Measurements from ENCODE around the gene TRAM2.

The TRAM2 gene

DNA sequence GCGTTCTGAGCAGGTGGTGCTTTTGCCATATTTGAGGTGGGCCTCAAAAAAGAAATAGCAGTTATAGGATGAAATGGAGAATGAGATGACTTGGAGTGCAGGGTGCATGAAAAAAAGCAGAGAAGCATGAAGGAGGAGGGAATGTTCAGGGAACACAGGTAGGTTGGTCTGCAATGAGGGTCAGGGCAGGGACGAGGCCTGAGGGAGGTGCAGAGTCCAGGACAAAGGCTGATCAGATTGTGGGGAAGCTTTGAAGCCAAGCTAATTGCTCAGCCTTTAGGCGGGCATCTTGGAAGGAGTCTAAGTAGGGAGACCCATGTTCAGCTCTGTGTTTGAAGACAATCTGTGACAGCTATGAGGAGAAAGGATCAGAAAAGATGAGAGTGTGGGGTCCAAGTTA, 12.0 kb downstream of the TRAM2 start:
- DNase-seq (ENCODE audit: low read depth, low spot score): no peak
- H3K4me3 ChIP-seq (ENCODE audit: low read depth, low read length): no peak overlapping the region
- TF ChIP-seq CTCF (IDR thresholded peaks at IDR 0.05; ENCODE audit: low read depth, low read length): no peak
- in situ Hi-C loops (cut with HindIII; ENCODE audit: low sequenced_read_pairs): no loop called here

- DNase-seq (ENCODE audit: low read depth, low spot score): no peak
- in situ Hi-C loops (cut with HindIII; ENCODE audit: low sequenced_read_pairs): no loop called here
- no peak for TF ChIP-seq CTCF (IDR thresholded peaks at IDR 0.05; ENCODE audit: low read depth, low read length)
- H3K4me3 ChIP-seq (ENCODE audit: low read depth, low read length): no peak overlapping the region
These were observed 13.9 kb downstream of the TRAM2 start for GRCh38 chr6:52562911-52563310.

DNA sequence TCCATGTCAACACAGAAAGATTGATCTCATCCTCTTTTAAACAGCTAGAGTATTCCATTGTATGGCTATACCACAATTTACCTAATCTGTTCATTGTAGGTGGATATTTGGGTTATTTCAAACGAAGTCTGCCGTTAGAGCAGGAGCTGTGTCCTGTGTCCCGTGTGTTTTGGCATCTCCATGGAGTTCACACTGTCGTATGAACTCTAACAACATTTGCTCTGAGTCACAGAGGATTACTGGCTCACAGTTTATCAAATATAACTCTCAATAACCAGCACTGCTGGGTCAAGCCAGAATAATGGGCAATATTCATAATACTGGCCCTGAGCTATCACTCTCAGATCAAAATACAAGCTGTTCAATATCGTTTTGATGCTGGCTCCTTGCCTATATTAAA, 16.4 kb downstream of the TRAM2 start:
- in situ Hi-C loops (cut with HindIII; ENCODE audit: low sequenced_read_pairs): no loop called here
- TF ChIP-seq CTCF (IDR thresholded peaks at IDR 0.05; ENCODE audit: low read depth, low read length): no peak
- DNase-seq (ENCODE audit: low read depth, low spot score): no peak
- no peak overlapping the region for H3K4me3 ChIP-seq (ENCODE audit: low read depth, low read length)

DNA sequence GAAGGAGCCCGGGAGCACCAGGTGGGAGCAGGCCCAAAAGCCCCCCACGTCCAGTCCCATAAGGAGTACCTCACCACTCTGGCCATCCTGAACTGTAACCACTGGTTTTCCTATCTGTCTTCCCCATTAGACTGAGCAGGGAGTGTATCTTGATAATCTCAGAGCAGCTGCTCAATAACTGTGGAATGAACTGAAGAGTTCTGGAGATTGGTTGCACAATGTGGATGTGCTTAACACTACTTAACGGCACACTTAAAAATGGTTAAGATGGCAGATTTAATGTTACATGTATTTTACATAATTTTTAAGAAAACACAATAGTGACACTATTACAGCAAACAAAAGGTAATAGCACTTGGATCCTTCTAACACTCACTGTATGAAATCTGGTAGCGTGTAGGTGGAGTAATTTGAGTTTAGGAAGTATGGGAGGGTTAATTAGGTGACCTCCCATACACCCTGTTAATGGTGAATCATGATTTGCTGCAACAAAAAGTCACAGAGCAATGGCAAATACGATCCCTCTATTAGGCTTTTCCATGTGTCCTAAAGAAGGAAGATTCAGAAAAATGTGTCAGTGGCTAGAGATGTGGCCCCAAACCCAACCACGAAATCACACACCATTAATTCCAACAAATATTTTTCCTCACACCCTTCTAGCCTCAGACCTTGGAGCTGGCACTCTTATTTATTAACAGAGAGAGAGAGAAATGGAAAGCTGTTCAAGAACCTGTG, 18.4 kb downstream of the TRAM2 start:
- in situ Hi-C loops (cut with HindIII; ENCODE audit: low sequenced_read_pairs): no loop called here
- no peak for DNase-seq (ENCODE audit: low read depth, low spot score)
- no peak overlapping the region for H3K4me3 ChIP-seq (ENCODE audit: low read depth, low read length)
- TF ChIP-seq CTCF (IDR thresholded peaks at IDR 0.05; ENCODE audit: low read depth, low read length): no peak

DNA sequence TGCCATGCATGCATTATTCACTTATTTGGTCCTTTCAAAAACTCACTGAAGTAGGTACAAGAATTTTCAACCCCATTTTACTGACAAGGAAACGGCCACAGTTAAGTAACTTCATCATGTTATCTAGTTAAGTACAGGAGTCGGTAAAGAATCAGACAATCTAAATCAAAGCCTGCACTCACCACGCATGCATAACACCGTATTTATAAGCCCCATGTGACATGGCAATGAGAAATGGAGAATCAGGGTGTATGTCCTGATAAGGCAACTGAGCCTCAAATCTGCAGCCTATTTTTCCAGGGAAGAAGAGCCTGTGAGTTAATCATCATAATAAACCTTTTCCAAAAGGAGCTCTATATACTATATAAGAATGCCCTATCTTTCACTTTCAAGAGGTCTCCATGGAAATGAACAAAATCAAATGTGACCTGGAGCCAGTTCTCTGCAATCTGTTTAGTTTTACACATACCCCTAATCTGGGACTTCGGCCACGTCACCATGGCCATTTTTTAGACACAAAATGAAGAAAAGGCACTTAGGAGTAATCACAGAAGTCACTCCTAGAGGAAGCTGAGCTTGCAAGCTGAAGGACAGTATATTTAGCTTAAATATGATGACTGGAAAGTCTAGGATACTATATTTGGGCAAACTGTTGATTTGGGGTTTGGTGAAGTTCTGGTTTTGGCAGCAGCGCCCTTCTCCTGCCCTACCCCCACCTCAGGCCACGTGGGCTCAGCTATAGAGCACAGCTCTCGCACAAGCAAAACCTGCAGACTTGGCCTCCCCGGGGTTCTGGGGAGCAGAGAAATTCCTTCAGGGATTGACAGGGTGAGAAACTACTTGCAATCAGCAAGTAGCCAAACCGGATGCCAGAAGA, 19.2 kb downstream of the TRAM2 start:
- in situ Hi-C loops (cut with HindIII; ENCODE audit: low sequenced_read_pairs): no loop called here
- TF ChIP-seq CTCF (IDR thresholded peaks at IDR 0.05; ENCODE audit: low read depth, low read length): no peak
- H3K4me3 ChIP-seq (ENCODE audit: low read depth, low read length): no peak overlapping the region
- DNase-seq (ENCODE audit: low read depth, low spot score): no peak

DNA sequence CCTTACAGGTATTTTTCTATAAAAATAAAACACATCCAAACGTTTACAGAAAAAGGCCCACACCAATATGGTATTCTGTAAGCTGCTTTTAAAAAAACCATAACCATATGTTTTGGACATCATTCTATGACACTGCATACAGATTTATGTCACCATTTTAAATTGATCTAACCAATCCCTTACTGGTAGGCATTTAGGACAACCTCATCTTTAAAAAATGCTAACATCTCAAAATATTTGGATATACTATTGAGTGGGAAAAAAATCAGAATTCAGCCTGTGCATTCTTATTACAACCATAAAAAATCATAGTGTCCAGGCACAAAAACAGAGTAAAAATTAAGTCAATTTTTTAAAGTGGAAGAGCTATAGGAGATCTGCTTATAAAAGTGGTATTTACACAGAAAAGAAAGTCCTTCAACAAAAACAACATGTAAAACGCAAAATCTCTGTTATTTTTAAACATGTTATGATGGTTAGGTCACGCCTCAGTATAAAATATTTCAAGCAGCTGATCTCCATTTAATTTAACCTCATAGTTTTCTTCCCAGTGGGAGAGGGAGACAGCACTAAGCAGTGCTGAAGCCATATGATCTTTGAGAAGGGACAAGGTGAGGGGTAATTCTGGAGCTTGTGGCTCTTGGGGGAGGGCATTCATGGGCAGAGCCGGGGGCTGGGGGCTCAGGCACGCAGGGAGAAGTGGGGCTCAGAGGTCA, 21.2 kb downstream of the TRAM2 start:
- in situ Hi-C loops (cut with HindIII; ENCODE audit: low sequenced_read_pairs): no loop called here
- no peak for DNase-seq (ENCODE audit: low read depth, low spot score)
- H3K4me3 ChIP-seq (ENCODE audit: low read depth, low read length): no peak overlapping the region
- no peak for TF ChIP-seq CTCF (IDR thresholded peaks at IDR 0.05; ENCODE audit: low read depth, low read length)
